GM12878 (cell line): Measurements from ENCODE around the gene REST. TPM values are rescaled to one million over a fixed set of nuclear protein-coding genes. Genes with fewer than 3 reads are reported as not detected.

Experiments
- CBX3 ChIP-seq: fragments of 200-600 bp; sonication (generic); IDR thresholded peaks from 2 replicates; pipeline ENCODE4 v1.6.1; 2016; ENCODE audit warnings: low read depth, borderline replicate concordance
- CREB1 ChIP-seq: IDR thresholded peaks from 2 replicates; pipeline ENCODE4 v1.6.1; 2012; ENCODE audit warnings: low read depth, mild to moderate bottlenecking, inconsistent platforms
- CUX1 ChIP-seq: IDR thresholded peaks from 2 replicates; pipeline ENCODE4 v1.6.1; 2012; ENCODE audit warnings: improper control_type of control experiment, low read depth, low read length; ENCODE audit not compliant: insufficient replicate concordance
- DPF2 ChIP-seq: fragments of 450-650 bp; IDR thresholded peaks from 2 replicates; pipeline ENCODE4 v1.6.1; 2017; ENCODE audit warnings: mild to moderate bottlenecking
- E2F8 ChIP-seq: fragments of 450-650 bp; IDR thresholded peaks from 2 replicates; pipeline ENCODE4 v1.6.1; 2018; ENCODE audit warnings: mild to moderate bottlenecking, low read depth, moderate library complexity; ENCODE audit not compliant: partially characterized antibody
- ELK1 ChIP-seq: IDR thresholded peaks from 2 replicates; pipeline ENCODE4 v1.6.1; 2012; ENCODE audit warnings: low read depth, low read length, improper control_type of control experiment
- GABPA ChIP-seq: IDR thresholded peaks from 2 replicates; pipeline ENCODE4 v1.6.1; 2014; ENCODE audit warnings: antibody characterized with exemption, low read depth, mild to moderate bottlenecking, inconsistent platforms
- GATAD2B ChIP-seq: fragments of 450-650 bp; conservative IDR thresholded peaks from 2 replicates; pipeline ENCODE4 v1.6.1; 2017; ENCODE audit warnings: low read depth, mild to moderate bottlenecking, moderate library complexity
- HDAC2 ChIP-seq: fragments of 200-600 bp; sonication (generic); IDR thresholded peaks from 2 replicates; pipeline ENCODE4 v1.6.1; 2017
- PKNOX1 ChIP-seq: fragments of 450-650 bp; IDR thresholded peaks from 2 replicates; pipeline ENCODE4 v1.6.1; 2016; ENCODE audit warnings: mild to moderate bottlenecking
- PML ChIP-seq: IDR thresholded peaks from 2 replicates; pipeline ENCODE4 v1.6.1; 2012; ENCODE audit warnings: low read length, inconsistent platforms
- SIN3A ChIP-seq: IDR thresholded peaks from 2 replicates; pipeline ENCODE4 v1.6.1; 2012; ENCODE audit warnings: low read depth, low read length, improper control_type of control experiment
- SIX5 ChIP-seq: IDR thresholded peaks from 2 replicates; pipeline ENCODE4 v1.6.1; 2011; ENCODE audit warnings: mild to moderate bottlenecking, low read depth, low read length, moderate library complexity; ENCODE audit not compliant: severe bottlenecking
- SMARCA5 ChIP-seq: fragments of 450-650 bp; IDR thresholded peaks from 2 replicates; pipeline ENCODE4 v1.6.1; 2017; ENCODE audit warnings: mild to moderate bottlenecking
- SP1 ChIP-seq: IDR thresholded peaks from one replicate; pipeline ENCODE4 v1.6.1; 2011; ENCODE audit warnings: low read depth, low read length
- STAT1 ChIP-seq: fragments of 450-650 bp; conservative IDR thresholded peaks from 2 replicates; pipeline ENCODE4 v1.6.1; 2014; ENCODE audit warnings: antibody characterized with exemption, mild to moderate bottlenecking
- TCF12 ChIP-seq: IDR thresholded peaks from 2 replicates; pipeline ENCODE4 v1.6.1; 2011; ENCODE audit warnings: low read depth, mild to moderate bottlenecking, low read length
- ZNF592 ChIP-seq: fragments of 450-650 bp; IDR thresholded peaks from 2 replicates; pipeline ENCODE4 v1.6.1; 2017; ENCODE audit warnings: mild to moderate bottlenecking, moderate library complexity
- polyA plus RNA-seq, 11 experiments: library from polyadenylated mRNA; depleted of rRNA in 4 of 11; unstranded in 6 of 11; stranded (reverse) in 5 of 11; fragments of >200 nt; fragmentation: Nextera tagmentation in 4 of 11; fragmentation: Illumina TruSeq in 1 of 11; extraction: Ambion mirVana in 4 of 11; extraction: Trizol in 1 of 11; gene quantifications; 1 replicate in 1 of 11; 2 replicates in 10 of 11; pipeline versions ENCODE4 v1.2.1 to v1.2.3, GENCODE V29; 2011 to 2016; ENCODE audit warnings: inconsistent platforms in 2 of 11, missing spikeins in 2 of 11, low read depth in 1 of 11
- total RNA-seq, 4 experiments: library from RNA; depleted of rRNA in 3 of 4; stranded (reverse); fragments of >200 nt in 3 of 4; fragmentation: Illumina TruSeq in 1 of 4; extraction: Trizol in 1 of 4; gene quantifications; 2 replicates each; pipeline versions ENCODE4 v1.2.1 to v1.2.3, GENCODE V29; 2013 to 2021

Gene REST
- total and polyA plus RNA-seq, 10 of the 15 experiments (the other 5 are each of a cell fraction or from before 2014, with no cell fraction given) = 3.7 to 36.3 (median 20.4) TPM

GRCh38 chr4:56914336-56914735 lies 6.6 kb downstream of the REST start (continued):
- TF ChIP-seq ELK1 (no peak), SMARCA5 (no peak), CUX1 (no peak), HDAC2 (no peak), SIN3A (no peak), GABPA (no peak), SP1 (no peak), ZNF592 (no peak), DPF2 (no peak), TCF12 (no peak), CREB1 (no peak), SIX5 (no peak), CBX3 (no peak), GATAD2B (no peak), PKNOX1 (peak; percentile 87), E2F8 (no peak), PML (no peak), STAT1 (no peak)
